Kidney epithelial cell (primary cell): ENCODE results near the gene PLEKHG3. TPM values are rescaled to one million over a fixed set of nuclear protein-coding genes. Genes with fewer than 3 reads are reported as not detected.
A peak's percentile ranks its signal among the peaks of the same experiment; 100 is the strongest.

Source experiments
- DNase-seq: peaks from one replicate; pipeline ENCODE4 v3.0.0-alpha.2; 2010; ENCODE audit warnings: low read depth
- H3K27me3 ChIP-seq: 2 replicates; pipeline ENCODE4 v1.6.0; 2011; ENCODE audit warnings: low read length; ENCODE audit not compliant: control insufficient read depth, insufficient read depth
- H3K36me3 ChIP-seq: 2 replicates; pipeline ENCODE4 v1.5.1; 2011; ENCODE audit warnings: low read length; ENCODE audit not compliant: control insufficient read depth, insufficient read depth
- H3K4me3 ChIP-seq: 2 replicates; pipeline ENCODE4 v1.5.1; 2011; ENCODE audit warnings: low read depth, mild to moderate bottlenecking, control low read depth, low read length
- CTCF ChIP-seq: IDR thresholded peaks from 2 replicates; pipeline ENCODE4 v1.5.1; 2011; ENCODE audit warnings: mild to moderate bottlenecking, moderate library complexity, low read length, control low read depth, inconsistent platforms; ENCODE audit not compliant: insufficient read depth, poor library complexity, severe bottlenecking
- total RNA-seq: library from RNA; depleted of rRNA; stranded (reverse); fragments of >200 nt; gene quantifications from 2 replicates; pipeline ENCODE4 v1.2.3, GENCODE V29; 2015

Gene PLEKHG3
- total RNA-seq, 1 donor from 2014 or later, result 136 TPM

GRCh38 chr14:64719601-64720000, 15.4 kb downstream of the PLEKHG3 start:
- no peak for TF ChIP-seq CTCF
- no peak for DNase-seq
- no peak overlapping the region for H3K4me3 ChIP-seq
- H3K27me3 ChIP-seq, result no peaks in the 10 kb centered on the region
- H3K36me3 ChIP-seq, result no peaks in the 10 kb centered on the region

- DNase-seq, result peak; percentile 95
- TF ChIP-seq CTCF, result no peak
- no peaks in the 10 kb centered on the region for H3K27me3 ChIP-seq
- H3K4me3 ChIP-seq, result no peak overlapping the region
- no peaks in the 10 kb centered on the region for H3K36me3 ChIP-seq
These were observed 15.9 kb downstream of the PLEKHG3 start for GRCh38 chr14:64720131-64720576.

DNA sequence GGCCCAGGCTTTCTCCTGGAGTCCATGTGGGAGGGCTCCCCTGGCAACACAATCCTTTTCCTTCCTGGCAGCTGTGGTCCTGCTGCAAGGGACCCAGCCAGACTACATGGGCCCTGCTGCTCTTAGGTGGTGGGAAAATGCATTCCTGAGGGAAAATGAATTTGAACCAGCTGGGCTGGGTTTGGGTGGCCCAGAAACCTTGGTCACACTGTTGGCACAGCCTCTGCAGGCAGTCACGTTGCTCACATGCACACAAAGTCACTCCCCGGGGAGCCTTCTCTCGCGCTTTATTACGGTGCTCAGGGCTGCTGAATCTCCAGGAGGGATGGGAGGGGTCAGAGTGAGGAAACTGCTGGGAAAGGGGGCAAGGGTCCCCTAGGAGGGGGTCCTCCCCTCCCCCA, 17.2 kb downstream of the PLEKHG3 start:
- no peak for DNase-seq
- Histone ChIP-seq H3K4me3 (no peak overlapping the region), H3K36me3 (no peaks in the 10 kb centered on the region), H3K27me3 (no peaks in the 10 kb centered on the region)
- no peak for TF ChIP-seq CTCF

DNA sequence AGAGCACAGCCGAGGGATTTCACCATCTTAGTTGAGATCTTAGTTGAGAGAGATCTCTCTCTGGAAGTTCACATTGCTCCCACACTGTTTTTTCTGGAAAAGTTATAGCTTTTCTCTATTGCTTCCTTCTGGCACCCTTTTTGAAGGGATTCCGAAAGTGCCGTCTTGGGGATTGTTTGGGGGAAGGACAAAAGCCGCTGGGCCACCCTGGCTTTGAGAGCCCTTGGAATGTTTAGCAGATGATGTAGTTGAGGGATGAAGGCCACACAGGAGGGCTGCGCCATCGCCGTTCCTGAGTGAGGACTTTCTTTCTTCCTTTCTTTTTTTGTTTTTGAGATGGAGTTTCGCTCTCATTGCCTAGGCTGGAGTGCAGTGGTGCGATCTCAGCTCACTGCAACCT, 17.7 kb downstream of the PLEKHG3 start:
- H3K36me3 ChIP-seq, result no peaks in the 10 kb centered on the region
- H3K4me3 ChIP-seq, result no peak overlapping the region
- H3K27me3 ChIP-seq, result no peaks in the 10 kb centered on the region
- TF ChIP-seq CTCF, result no peak
- no peak for DNase-seq

- DNase-seq, result no peak
- H3K4me3 ChIP-seq, result no peak overlapping the region
- H3K27me3 ChIP-seq, result no peaks in the 10 kb centered on the region
- TF ChIP-seq CTCF, result no peak
- H3K36me3 ChIP-seq, result no peaks in the 10 kb centered on the region
These were observed 18.7 kb downstream of the PLEKHG3 start for GRCh38 chr14:64722842-64723447.

GRCh38 chr14:64723691-64724577, 19.7 kb downstream of the PLEKHG3 start:
- no peak for TF ChIP-seq CTCF
- no peak overlapping the region for H3K4me3 ChIP-seq
- DNase-seq, result no peak

More at GRCh38 chr14:64723691-64724577, 19.7 kb downstream of the PLEKHG3 start:
- peaks cover 2% of the 10 kb centered on the region for H3K36me3 ChIP-seq
- no peaks in the 10 kb centered on the region for H3K27me3 ChIP-seq
